GM12801 (cell line): ENCODE results near the gene PLXND1.

ENCODE experiments used
- CTCF ChIP-seq: IDR thresholded peaks from one replicate; pipeline ENCODE4 v1.5.1; 2011; ENCODE audit warnings: control low read depth; ENCODE audit not compliant: insufficient read length; ENCODE audit errors: extremely low read depth

PLXND1 gene

GRCh38 chr3:129614927-129615363, 8.5 kb upstream of the PLXND1 start:
- no peak for TF ChIP-seq CTCF

GRCh38 chr3:129614435-129614834, 8.0 kb upstream of the PLXND1 start:
- TF ChIP-seq CTCF: no peak

DNA sequence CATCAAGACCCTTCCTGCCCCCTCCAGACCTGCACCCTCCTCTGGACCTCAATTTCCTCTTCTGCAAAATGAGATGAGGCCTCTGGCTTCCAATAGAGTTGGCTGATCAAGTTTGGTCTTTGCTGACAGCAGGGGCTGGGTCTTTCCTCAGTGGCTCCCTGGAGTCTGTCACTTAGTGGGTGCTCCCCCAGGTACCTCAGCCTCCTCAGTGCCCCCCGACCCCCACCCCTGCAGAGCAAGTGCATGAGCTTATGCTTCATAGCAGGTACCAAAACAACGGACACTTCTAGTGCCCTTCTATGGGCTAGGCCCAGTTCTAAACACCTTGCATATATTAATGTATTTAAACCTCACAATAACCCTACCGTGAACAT, 6.9 kb upstream of the PLXND1 start:
- no peak for TF ChIP-seq CTCF

DNA sequence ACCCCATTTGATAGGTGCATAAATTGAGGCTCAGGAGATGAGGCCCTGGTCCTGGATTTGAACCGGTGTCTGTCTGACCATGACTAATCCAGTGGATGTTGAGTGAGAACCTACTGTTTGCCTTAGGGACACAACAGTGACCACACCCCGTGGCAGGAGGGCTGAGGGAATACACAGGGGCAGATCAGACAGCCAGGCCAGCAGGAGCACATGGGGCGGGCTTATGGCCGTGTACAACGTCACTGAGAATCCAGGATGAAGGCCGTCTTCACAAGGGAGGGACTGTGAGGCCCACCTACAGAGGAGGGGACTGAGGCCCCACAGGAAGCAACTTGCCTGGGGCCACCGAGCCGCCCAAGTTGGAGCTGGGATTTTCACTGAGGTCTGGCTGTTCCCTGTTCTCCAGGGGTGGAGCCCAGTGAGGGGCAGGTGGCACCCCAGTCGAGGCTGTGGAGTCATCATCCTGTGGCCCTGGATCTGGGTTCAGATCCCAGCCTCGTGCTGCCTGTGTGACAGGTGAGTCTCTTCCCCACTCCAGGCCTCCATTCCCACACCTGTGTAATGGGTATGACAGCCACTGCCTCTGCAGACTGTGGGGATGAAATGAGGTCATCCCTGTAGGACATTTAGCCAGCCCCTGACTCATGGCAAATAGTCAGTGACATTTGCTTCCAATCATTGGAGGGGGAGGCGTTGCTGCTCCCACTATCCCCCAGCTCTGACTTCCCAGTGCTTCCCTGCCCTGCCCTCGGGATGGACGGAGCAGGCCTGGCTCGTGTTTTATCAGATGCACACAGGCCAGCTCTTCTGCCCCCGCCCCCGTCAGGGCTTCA, 6.3 kb upstream of the PLXND1 start:
- TF ChIP-seq CTCF: no peak

GRCh38 chr3:129611812-129612533, 5.5 kb upstream of the PLXND1 start:
- no peak for TF ChIP-seq CTCF

GRCh38 chr3:129611446-129611800, 4.9 kb upstream of the PLXND1 start:
- no peak for TF ChIP-seq CTCF

- no peak for TF ChIP-seq CTCF
Measured at GRCh38 chr3:129610276-129610675, 3.8 kb upstream of the PLXND1 start.
